ENCODE results near the gene CACNA1A. TPM values are rescaled to one million over a fixed set of nuclear protein-coding genes. Genes with fewer than 3 reads are reported as not detected.
A peak's percentile ranks its signal among the peaks of the same experiment; 100 is the strongest.

Gene CACNA1A
- total and polyA plus RNA-seq, 2 of the 13 experiments (the other 11 are each of a cell fraction or from before 2014, with no cell fraction given), result not detected

- TF ChIP-seq CSRNP1 (CRISPR knock-in tag; IDR thresholded peaks at IDR 0.05), result peak; percentile 36; the same call in 1 of the 2 replicates
- peak; percentile 52; the same call in 1 of the 3 replicates for TF ChIP-seq MXI1 (IDR thresholded peaks at IDR 0.05; ENCODE audit: borderline replicate concordance, low read depth, low read length)
- no peak for TF ChIP-seq HOXA9 (CRISPR knock-in tag; IDR thresholded peaks at IDR 0.05; ENCODE audit: borderline replicate concordance)
- no peak; the same call in 1 of the 2 replicates for TF ChIP-seq ATF7-NPFF (CRISPR knock-in tag; IDR thresholded peaks at IDR 0.05; ENCODE audit: low read depth)
- TF ChIP-seq, protein P1, sequence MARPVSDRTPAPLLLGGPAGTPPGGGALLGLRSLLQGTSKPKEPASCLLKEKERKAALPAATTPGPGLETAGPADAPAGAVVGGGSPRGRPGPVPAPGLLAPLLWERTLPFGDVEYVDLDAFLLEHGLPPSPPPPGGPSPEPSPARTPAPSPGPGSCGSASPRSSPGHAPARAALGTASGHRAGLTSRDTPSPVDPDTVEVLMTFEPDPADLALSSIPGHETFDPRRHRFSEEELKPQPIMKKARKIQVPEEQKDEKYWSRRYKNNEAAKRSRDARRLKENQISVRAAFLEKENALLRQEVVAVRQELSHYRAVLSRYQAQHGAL (CRISPR knock-in tag; IDR thresholded peaks at IDR 0.05; ENCODE audit: not compliant biosample characterization), result no peak
- no peak for TF ChIP-seq TSC22D2 (CRISPR knock-in tag; IDR thresholded peaks at IDR 0.05; ENCODE audit: borderline replicate concordance)
- TF ChIP-seq FOXK1 (CRISPR knock-in tag; IDR thresholded peaks at IDR 0.05; ENCODE audit: borderline replicate concordance, low read depth), result 0 out of 2 replicates have a peak, but pooled peaks have one; percentile 71
- TF ChIP-seq, protein P2, sequence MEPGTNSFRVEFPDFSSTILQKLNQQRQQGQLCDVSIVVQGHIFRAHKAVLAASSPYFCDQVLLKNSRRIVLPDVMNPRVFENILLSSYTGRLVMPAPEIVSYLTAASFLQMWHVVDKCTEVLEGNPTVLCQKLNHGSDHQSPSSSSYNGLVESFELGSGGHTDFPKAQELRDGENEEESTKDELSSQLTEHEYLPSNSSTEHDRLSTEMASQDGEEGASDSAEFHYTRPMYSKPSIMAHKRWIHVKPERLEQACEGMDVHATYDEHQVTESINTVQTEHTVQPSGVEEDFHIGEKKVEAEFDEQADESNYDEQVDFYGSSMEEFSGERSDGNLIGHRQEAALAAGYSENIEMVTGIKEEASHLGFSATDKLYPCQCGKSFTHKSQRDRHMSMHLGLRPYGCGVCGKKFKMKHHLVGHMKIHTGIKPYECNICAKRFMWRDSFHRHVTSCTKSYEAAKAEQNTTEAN (CRISPR knock-in tag; conservative IDR thresholded peaks at IDR 0.05), result peak; percentile 25; the same call in 1 of the 2 replicates
- no peak for TF ChIP-seq RNF2 (conservative IDR thresholded peaks at IDR 0.05; ENCODE audit: low read depth)
- TF ChIP-seq, protein P3, sequence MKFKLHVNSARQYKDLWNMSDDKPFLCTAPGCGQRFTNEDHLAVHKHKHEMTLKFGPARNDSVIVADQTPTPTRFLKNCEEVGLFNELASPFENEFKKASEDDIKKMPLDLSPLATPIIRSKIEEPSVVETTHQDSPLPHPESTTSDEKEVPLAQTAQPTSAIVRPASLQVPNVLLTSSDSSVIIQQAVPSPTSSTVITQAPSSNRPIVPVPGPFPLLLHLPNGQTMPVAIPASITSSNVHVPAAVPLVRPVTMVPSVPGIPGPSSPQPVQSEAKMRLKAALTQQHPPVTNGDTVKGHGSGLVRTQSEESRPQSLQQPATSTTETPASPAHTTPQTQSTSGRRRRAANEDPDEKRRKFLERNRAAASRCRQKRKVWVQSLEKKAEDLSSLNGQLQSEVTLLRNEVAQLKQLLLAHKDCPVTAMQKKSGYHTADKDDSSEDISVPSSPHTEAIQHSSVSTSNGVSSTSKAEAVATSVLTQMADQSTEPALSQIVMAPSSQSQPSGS (CRISPR knock-in tag; IDR thresholded peaks at IDR 0.05), result peak; percentile 23
- 0 out of 2 replicates have a peak, but pooled peaks have one; percentile 30 for TF ChIP-seq ZNF24 (IDR thresholded peaks at IDR 0.05)
- no peak for TF ChIP-seq ZNF577 (CRISPR knock-in tag; IDR thresholded peaks at IDR 0.05; ENCODE audit: borderline replicate concordance, low read depth)
- no peak for TF ChIP-seq ZNF552 (CRISPR knock-in tag; IDR thresholded peaks at IDR 0.05; ENCODE audit: borderline replicate concordance)
- TF ChIP-seq RERE (CRISPR knock-in tag; IDR thresholded peaks at IDR 0.05; ENCODE audit: low read depth), result no peak
- TF ChIP-seq, protein P4, sequence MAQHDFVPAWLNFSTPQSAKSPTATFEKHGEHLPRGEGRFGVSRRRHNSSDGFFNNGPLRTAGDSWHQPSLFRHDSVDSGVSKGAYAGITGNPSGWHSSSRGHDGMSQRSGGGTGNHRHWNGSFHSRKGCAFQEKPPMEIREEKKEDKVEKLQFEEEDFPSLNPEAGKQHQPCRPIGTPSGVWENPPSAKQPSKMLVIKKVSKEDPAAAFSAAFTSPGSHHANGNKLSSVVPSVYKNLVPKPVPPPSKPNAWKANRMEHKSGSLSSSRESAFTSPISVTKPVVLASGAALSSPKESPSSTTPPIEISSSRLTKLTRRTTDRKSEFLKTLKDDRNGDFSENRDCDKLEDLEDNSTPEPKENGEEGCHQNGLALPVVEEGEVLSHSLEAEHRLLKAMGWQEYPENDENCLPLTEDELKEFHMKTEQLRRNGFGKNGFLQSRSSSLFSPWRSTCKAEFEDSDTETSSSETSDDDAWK (CRISPR knock-in tag; IDR thresholded peaks at IDR 0.05), result no peak
Observed at GRCh38 chr19:13164343-13165161, 341.7 kb downstream of the CACNA1A start (continued).

Data from HepG2 (cell line).